K562 (cell line): ENCODE data around the gene HSPA4. TPM values are rescaled to one million over a fixed set of nuclear protein-coding genes. Genes with fewer than 3 reads are reported as not detected.

ENCODE experiments used
- ATAC-seq: fragments of 200-7000 bp; cut with Tn5 transposase; 3 replicates; pipeline ENCODE4 v1.9.1; 2020; ENCODE audit warnings: moderate library complexity
- BruUV-seq: library from RNA; stranded (reverse); fragments of 400-500 nt; replicated peaks from 2 replicates; lab custom pipeline; 2021; lab: Mats Ljungman, UMichigan
- CTCF ChIA-PET: fragments of 300-600 bp; formaldehyde crosslinking; extraction: SDS; loops from one replicate; lab custom pipeline; 2021; ENCODE audit warnings: low intra/inter-chr PET ratio; lab: Yijun Ruan, JAX
- POLR2A ChIA-PET: fragments of 300-600, 350-650 bp; sonication (Branson Sonifier 250); formaldehyde crosslinking; extraction: SDS; loops from one replicate; lab custom pipeline; 2021; ENCODE audit warnings: antibody characterized with exemption, inconsistent platforms; lab: Yijun Ruan, JAX
- DNase-seq, 4 experiments: peaks; one replicate each; pipeline versions ENCODE4 v3.0.0 to v3.0.0-alpha.2; 2011 to 2018; ENCODE audit warnings: low spot score in 3 of 4, mixed read lengths in 3 of 4; ENCODE audit errors: extremely low read depth in 1 of 4
- FAIRE-seq: peaks from 2 replicates; lab custom pipeline; 2011; peaks lifted over from hg19 to GRCh38; lab: Jason Lieb, UNC
- H2AFZ ChIP-seq: 2 replicates; pipeline ENCODE4 v1.6.0; 2011; ENCODE audit warnings: low read depth, low read length, control low read depth, inconsistent platforms
- H3K27ac ChIP-seq: fragments of 200-600 bp; 3 replicates; pipeline ENCODE4 v1.8.0; 2011; ENCODE audit warnings: low read depth, mild to moderate bottlenecking, control low read depth, inconsistent platforms, low read length, moderate library complexity, mixed read lengths; ENCODE audit errors: extremely low read depth
- H3K27me3 ChIP-seq, 2 experiments: fragments of 300-600 bp in 1 of 2; 2 replicates in 1 of 2; 3 replicates in 1 of 2; pipeline versions ENCODE4 v1.6.0 to v1.8.0; 2011; ENCODE audit warnings: inconsistent platforms in 2 of 2, low read length in 2 of 2, mild to moderate bottlenecking in 1 of 2, mixed read lengths in 1 of 2, moderate library complexity in 1 of 2; ENCODE audit not compliant: control insufficient read depth in 2 of 2, insufficient read depth in 2 of 2
- H3K36me3 ChIP-seq: fragments of 300-600 bp; 3 replicates; pipeline ENCODE4 v1.8.0; 2011; ENCODE audit warnings: mild to moderate bottlenecking, low read length, inconsistent platforms; ENCODE audit not compliant: control insufficient read depth, insufficient read depth
- H3K4me1 ChIP-seq, 2 experiments: fragments of 200-600 bp in 1 of 2; replicated peaks in 1 of 2; 2 replicates in 1 of 2; 3 replicates in 1 of 2; pipeline versions ENCODE4 v1.5.1 to v1.8.0; 2011; ENCODE audit warnings: inconsistent platforms in 2 of 2, low read length in 2 of 2, mild to moderate bottlenecking in 1 of 2, mixed read lengths in 1 of 2, moderate library complexity in 1 of 2; ENCODE audit not compliant: control insufficient read depth in 2 of 2, insufficient read depth in 2 of 2
- H3K4me2 ChIP-seq: 2 replicates; pipeline ENCODE4 v1.6.1; 2011; ENCODE audit warnings: low read length, control low read depth, inconsistent platforms, mixed read lengths; ENCODE audit not compliant: insufficient read depth
- H3K4me3 ChIP-seq: fragments of 200-600 bp; sonication (generic), shearing (Covaris generic); 2 replicates; pipeline ENCODE4 v1.5.1; 2016; ENCODE audit warnings: control low read depth, inconsistent platforms
- H3K79me2 ChIP-seq: fragments of 200-600 bp; 3 replicates; pipeline ENCODE4 v1.8.0; 2011; ENCODE audit warnings: low read length, inconsistent platforms; ENCODE audit not compliant: control insufficient read depth, insufficient read depth
- H3K9ac ChIP-seq, 2 experiments: 2 replicates each; pipeline versions ENCODE4 v1.6.0 to v1.6.1; 2011; ENCODE audit warnings: low read depth in 2 of 2, low read length in 2 of 2, control low read depth in 1 of 2, inconsistent platforms in 1 of 2, mild to moderate bottlenecking in 1 of 2, mixed read lengths in 1 of 2; ENCODE audit not compliant: insufficient read depth in 1 of 2
- H3K9me1 ChIP-seq: one replicate; pipeline ENCODE4 v1.6.0; 2011; ENCODE audit warnings: inconsistent platforms, mild to moderate bottlenecking, low read length, moderate library complexity; ENCODE audit not compliant: control insufficient read depth, insufficient read depth
- H3K9me3 ChIP-seq: replicated peaks from 2 replicates; pipeline ENCODE4 v1.5.1; 2011; ENCODE audit warnings: low read depth, low read length, inconsistent platforms; ENCODE audit not compliant: control insufficient read depth, insufficient read depth
- H4K20me1 ChIP-seq: replicated peaks from 2 replicates; pipeline ENCODE4 v1.6.1; 2011; ENCODE audit warnings: low read length, inconsistent platforms, mixed read lengths; ENCODE audit not compliant: control insufficient read depth, insufficient read depth
- HDAC6 ChIP-seq: IDR thresholded peaks from 2 replicates; pipeline ENCODE4 v1.6.1; 2012; ENCODE audit warnings: low read depth, mild to moderate bottlenecking, control low read depth, inconsistent platforms, low read length, moderate library complexity
- MXI1 ChIP-seq: IDR thresholded peaks from 2 replicates; pipeline ENCODE4 v1.6.1; 2011; ENCODE audit warnings: low read depth, mild to moderate bottlenecking, improper control_type of control experiment, low read length
- NFYB ChIP-seq: IDR thresholded peaks from 2 replicates; pipeline ENCODE4 v1.6.1; 2011; ENCODE audit warnings: mild to moderate bottlenecking, moderate library complexity; ENCODE audit not compliant: insufficient read length; ENCODE audit errors: extremely low read depth
- PPARD ChIP-seq: fragments of 250-450 bp; sonication (Bioruptor Pico); IDR thresholded peaks from 2 replicates; pipeline ENCODE4 v1.8.0; 2022; ENCODE audit warnings: inconsistent platforms, mild to moderate bottlenecking, moderate library complexity
- SETDB1 ChIP-seq: IDR thresholded peaks from one replicate; pipeline ENCODE4 v1.6.1; 2012; ENCODE audit warnings: low read length, control low read depth, inconsistent platforms
- ZNF79 ChIP-seq: fragments of 250-450 bp; sonication (Bioruptor Pico); IDR thresholded peaks from 2 replicates; pipeline ENCODE4 v1.4.0; 2020; ENCODE audit warnings: low read depth, mild to moderate bottlenecking, moderate library complexity
- WGBS: fragments of 100-300 bp; shearing (Covaris generic); methylation state at CpG from one replicate; pipeline ENCODE4 v1.1.6; 2016; ENCODE audit warnings: low coverage, mixed read lengths; ENCODE audit not compliant: insufficient coverage; ENCODE audit errors: missing lambda C conversion rate; 5-methylcytosine and 5-hydroxymethylcytosine counted together
- in situ Hi-C: fragments of 300-500 bp; cut with MboI; formaldehyde crosslinking; loops from 4 replicates; pipeline ENCODE4 v1.15.0; 2018; ENCODE audit warnings: inconsistent platforms, mixed read lengths
- intact Hi-C: fragments of 100-400 bp; cut with micrococcal nuclease; formaldehyde crosslinking; loops from 2 replicates; pipeline ENCODE4 v1.14.2; 2022
- polyA plus RNA-seq, 8 experiments: library from polyadenylated mRNA; depleted of rRNA in 4 of 8; stranded (reverse) in 5 of 8; unstranded in 3 of 8; fragments of >200 nt; fragmentation: Nextera tagmentation in 2 of 8; fragmentation: Illumina TruSeq in 1 of 8; extraction: Ambion mirVana in 2 of 8; extraction: Trizol in 1 of 8; gene quantifications; 2 replicates each; pipeline versions ENCODE4 v1.2.1 to v1.2.3, GENCODE V29; 2011 to 2014; ENCODE audit warnings: inconsistent platforms in 1 of 8, missing spikeins in 1 of 8
- total RNA-seq, 7 experiments: library from RNA; depleted of rRNA in 6 of 7; stranded (reverse); fragments of >200 nt in 6 of 7; fragmentation: Illumina TruSeq in 2 of 7; extraction: Trizol in 2 of 7; gene quantifications; 2 replicates each; pipeline versions ENCODE4 v1.2.1 to v1.2.3, GENCODE V29; 2011 to 2021; ENCODE audit warnings: low replicate concordance in 1 of 7
- TF ChIP-seq, protein P1 (sequence below): fragments of 250-450 bp; sonication (Bioruptor Pico); IDR thresholded peaks from 2 replicates; pipeline ENCODE4 v1.8.0; 2021; ENCODE audit warnings: mild to moderate bottlenecking, moderate library complexity

HSPA4 gene
- total and polyA plus RNA-seq, 9 of the 15 experiments (the other 6 are each of a cell fraction or from before 2014, with no cell fraction given): 90.3 to 286 (median 148) TPM

DNA sequence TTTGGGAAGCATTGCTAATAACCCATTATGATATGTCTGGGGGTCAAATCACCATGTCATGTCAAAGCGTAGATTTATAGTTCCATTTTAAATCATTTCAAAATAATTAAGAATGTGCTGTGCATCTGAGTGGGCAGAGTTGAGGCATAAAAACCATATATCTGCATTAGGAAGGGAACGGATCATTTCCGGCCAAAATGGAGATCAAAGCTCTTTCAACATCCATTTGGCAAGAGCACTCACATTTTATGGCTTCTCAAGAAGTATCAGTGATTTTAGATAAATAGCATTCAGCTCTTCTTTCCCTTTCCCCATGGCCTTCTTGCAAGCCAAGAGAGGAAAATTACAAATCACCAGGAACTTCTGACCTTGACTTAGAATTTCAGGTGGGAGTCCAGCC, 89.9 kb downstream of the HSPA4 start (continued):
- TF ChIP-seq NFYB (no peak), SETDB1 (no peak), PPARD (CRISPR knock-in tag) (no peak), HDAC6 (no peak)

DNA sequence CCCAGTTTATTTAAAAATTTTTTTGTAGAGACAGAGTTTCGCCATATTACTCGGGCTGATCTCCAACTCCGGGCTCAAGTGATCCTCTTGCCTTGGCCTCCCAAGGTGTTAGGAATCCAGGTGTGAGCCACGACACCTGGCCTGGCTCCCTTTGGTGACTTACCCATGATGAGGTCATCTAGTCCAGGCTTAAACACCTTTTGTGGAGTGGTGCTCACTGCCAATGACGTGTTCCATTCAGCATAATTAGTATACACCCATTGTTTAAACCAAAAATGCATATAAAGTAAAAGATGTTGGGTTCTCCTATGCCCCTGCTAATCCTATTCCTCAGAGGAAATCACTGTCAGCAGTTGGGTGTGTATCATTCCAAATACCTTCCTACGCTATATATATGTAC, 91.0 kb downstream of the HSPA4 start:
- TF ChIP-seq, protein P1, sequence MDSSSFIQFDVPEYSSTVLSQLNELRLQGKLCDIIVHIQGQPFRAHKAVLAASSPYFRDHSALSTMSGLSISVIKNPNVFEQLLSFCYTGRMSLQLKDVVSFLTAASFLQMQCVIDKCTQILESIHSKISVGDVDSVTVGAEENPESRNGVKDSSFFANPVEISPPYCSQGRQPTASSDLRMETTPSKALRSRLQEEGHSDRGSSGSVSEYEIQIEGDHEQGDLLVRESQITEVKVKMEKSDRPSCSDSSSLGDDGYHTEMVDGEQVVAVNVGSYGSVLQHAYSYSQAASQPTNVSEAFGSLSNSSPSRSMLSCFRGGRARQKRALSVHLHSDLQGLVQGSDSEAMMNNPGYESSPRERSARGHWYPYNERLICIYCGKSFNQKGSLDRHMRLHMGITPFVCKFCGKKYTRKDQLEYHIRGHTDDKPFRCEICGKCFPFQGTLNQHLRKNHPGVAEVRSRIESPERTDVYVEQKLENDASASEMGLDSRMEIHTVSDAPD: no peak
- TF ChIP-seq ZNF79 (CRISPR knock-in tag): no peak
- no peak for TF ChIP-seq MXI1
- ChIA-PET POLR2A (interaction anchor here (1.8 kb wide), 1 partner anchor 20 kb away, joined by 4 read pairs; no protein-coding TSS in a partner anchor), CTCF (no interaction called here)
- WGBS: under 1% methylated on average over 6 of the region's 6 CpGs
- in situ Hi-C loops: no loop called here
- H3K27ac ChIP-seq: no peak overlapping the region
- no peak for DNase-seq
- no peak overlapping the region for H3K4me3 ChIP-seq
- FAIRE-seq: no peak
- no peak overlapping the region for H3K9ac ChIP-seq
- no peak for ATAC-seq
- no peak overlapping the region for H2AFZ ChIP-seq
- no peaks in the 10 kb centered on the region for H3K36me3 ChIP-seq
- no peaks in the 10 kb centered on the region for H3K79me2 ChIP-seq
- intact Hi-C loops: no loop called here
- H3K4me2 ChIP-seq: no peak overlapping the region
- H3K27me3 ChIP-seq: peaks cover 11 to 38% of the 10 kb centered on the region in 2 experiments; a peak in 4 of 5 replicates
- no peaks in the 10 kb centered on the region for H4K20me1 ChIP-seq
- BruUV-seq: no TSS peak
- H3K9me3 ChIP-seq: no peaks in the 10 kb centered on the region
- no peaks in the 10 kb centered on the region for H3K4me1 ChIP-seq
- no peaks in the 10 kb centered on the region for H3K9me1 ChIP-seq
